ENCODE measurements around the gene TERC.

GRCh38 chr3:169809230-169809795 lies 44.5 kb upstream of the TERC start:
- TF ChIP-seq, protein P1, sequence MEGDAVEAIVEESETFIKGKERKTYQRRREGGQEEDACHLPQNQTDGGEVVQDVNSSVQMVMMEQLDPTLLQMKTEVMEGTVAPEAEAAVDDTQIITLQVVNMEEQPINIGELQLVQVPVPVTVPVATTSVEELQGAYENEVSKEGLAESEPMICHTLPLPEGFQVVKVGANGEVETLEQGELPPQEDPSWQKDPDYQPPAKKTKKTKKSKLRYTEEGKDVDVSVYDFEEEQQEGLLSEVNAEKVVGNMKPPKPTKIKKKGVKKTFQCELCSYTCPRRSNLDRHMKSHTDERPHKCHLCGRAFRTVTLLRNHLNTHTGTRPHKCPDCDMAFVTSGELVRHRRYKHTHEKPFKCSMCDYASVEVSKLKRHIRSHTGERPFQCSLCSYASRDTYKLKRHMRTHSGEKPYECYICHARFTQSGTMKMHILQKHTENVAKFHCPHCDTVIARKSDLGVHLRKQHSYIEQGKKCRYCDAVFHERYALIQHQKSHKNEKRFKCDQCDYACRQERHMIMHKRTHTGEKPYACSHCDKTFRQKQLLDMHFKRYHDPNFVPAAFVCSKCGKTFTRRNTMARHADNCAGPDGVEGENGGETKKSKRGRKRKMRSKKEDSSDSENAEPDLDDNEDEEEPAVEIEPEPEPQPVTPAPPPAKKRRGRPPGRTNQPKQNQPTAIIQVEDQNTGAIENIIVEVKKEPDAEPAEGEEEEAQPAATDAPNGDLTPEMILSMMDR (optimal IDR thresholded peaks at IDR 0.05 in 1 of 3, IDR thresholded peaks at IDR 0.05 in 1 of 3, conservative IDR thresholded peaks at IDR 0.05 in 1 of 3; ENCODE audit: extremely low read depth in 1 of 3, insufficient read depth in 2 of 3, low read length in 3 of 3) = no peak
- TF ChIP-seq EZH2 (IDR thresholded peaks at IDR 0.05; ENCODE audit: low read length) = no peak
